Activated CD8-positive, alpha-beta memory T cell treated with anti-CD3 and anti-CD28 coated beads for 1 hour (primary cell): Measurements from ENCODE around the gene NEU2.
"Not testable (repeated sequence)": the region's sequence is repeated elsewhere in the genome, so short reads cannot be mapped to it uniquely, and the experiment has no call there.

Experiments used
- DNase-seq, 2 donors: peaks; one replicate each; pipeline ENCODE4 v3.0.0-alpha.2; 2020; ENCODE audit warnings: low read depth in 1 of 2; ENCODE audit errors: extremely low read depth in 1 of 2

The NEU2 gene

GRCh38 chr2:233009661-233010060, 22.8 kb upstream of the NEU2 start:
- DNase-seq = no peak

- no peak for DNase-seq
These were observed 21.8 kb upstream of the NEU2 start for GRCh38 chr2:233010569-233011267.

- DNase-seq = no peak
These were observed 21.2 kb upstream of the NEU2 start for GRCh38 chr2:233011268-233011650.

GRCh38 chr2:233011702-233012131, 20.8 kb upstream of the NEU2 start:
- no peak for DNase-seq

- no peak for DNase-seq
These were observed 20.0 kb upstream of the NEU2 start for GRCh38 chr2:233012301-233012971.

- no peak for DNase-seq
These were observed 19.4 kb upstream of the NEU2 start, which contains the start of gene NGEF for GRCh38 chr2:233013027-233013461. Gene NGEF (minus strand): TSS chr2:233013256. CDS start chr2:232974890, 38,366 bp downstream.

GRCh38 chr2:233013650-233014049, 18.8 kb upstream of the NEU2 start:
- DNase-seq = no peak

- no peak for DNase-seq
These were observed 17.3 kb upstream of the NEU2 start for GRCh38 chr2:233015019-233015645.

- no peak for DNase-seq
These were observed 14.5 kb upstream of the NEU2 start for GRCh38 chr2:233017947-233018346.

GRCh38 chr2:233019610-233020009, 12.9 kb upstream of the NEU2 start:
- not testable (repeated sequence) for DNase-seq

- DNase-seq = no peak
These were observed 12.0 kb upstream of the NEU2 start for GRCh38 chr2:233020454-233020853.

- DNase-seq = no peak
These were observed 10.7 kb upstream of the NEU2 start for GRCh38 chr2:233021771-233022170.

GRCh38 chr2:233022561-233022960, 9.9 kb upstream of the NEU2 start:
- DNase-seq = no peak

GRCh38 chr2:233023007-233023760, 9.3 kb upstream of the NEU2 start:
- DNase-seq = no peak

- DNase-seq = no peak
These were observed 8.6 kb upstream of the NEU2 start for GRCh38 chr2:233023761-233024410.

- DNase-seq = no peak
These were observed 6.8 kb upstream of the NEU2 start for GRCh38 chr2:233025706-233026105.

- no peak for DNase-seq
These were observed 6.2 kb upstream of the NEU2 start for GRCh38 chr2:233026198-233026813.

GRCh38 chr2:233029321-233029720, 3.2 kb upstream of the NEU2 start:
- no peak for DNase-seq

- DNase-seq = no peak
These were observed 644 bp upstream of the NEU2 start for GRCh38 chr2:233031556-233032500.
